Epithelial cell of proximal tubule (primary cell): ENCODE results near the gene ZBTB43. TPM values are rescaled to one million over a fixed set of nuclear protein-coding genes. Genes with fewer than 3 reads are reported as not detected.

Experiments
- DNase-seq: peaks from one replicate; pipeline ENCODE4 v3.0.0-alpha.2; 2011; ENCODE audit warnings: low read depth
- H3K4me3 ChIP-seq: 2 replicates; pipeline ENCODE4 v1.5.1; 2011; ENCODE audit warnings: low read depth, mild to moderate bottlenecking, low read length
- CTCF ChIP-seq: conservative IDR thresholded peaks from 2 replicates; pipeline ENCODE4 v1.5.1; 2012; ENCODE audit warnings: low read depth, mild to moderate bottlenecking, low read length
- total RNA-seq: library from RNA; depleted of rRNA; stranded (reverse); fragments of >200 nt; gene quantifications from 2 replicates; pipeline ENCODE4 v1.2.3, GENCODE V29; 2015

Gene ZBTB43
- total RNA-seq, 1 donor from 2014 or later, result 4.3 TPM

GRCh38 chr9:126885131-126885641 is 80.3 kb downstream of the ZBTB43 start:
- no peak for TF ChIP-seq CTCF
- DNase-seq, result peak; percentile 31
- H3K4me3 ChIP-seq, result no peak overlapping the region

- no peak overlapping the region for H3K4me3 ChIP-seq
- no peak for DNase-seq
- no peak for TF ChIP-seq CTCF
Observed at GRCh38 chr9:126886034-126886822, 81.4 kb downstream of the ZBTB43 start.

GRCh38 chr9:126886897-126887296 is 82.1 kb downstream of the ZBTB43 start:
- H3K4me3 ChIP-seq, result no peak overlapping the region
- DNase-seq, result no peak
- no peak for TF ChIP-seq CTCF

Other genes starting within 250 kb of the ZBTB43 start
- gene LMX1B, start 191.1 kb upstream of the ZBTB43 start, total RNA-seq, result 0.07 and 0.52 TPM in 2 replicates
- 3.6 and 6.5 TPM in 2 replicates for gene ZBTB34, start 55.6 kb downstream of the ZBTB43 start, total RNA-seq
- gene RALGPS1, start 109.7 kb downstream of the ZBTB43 start, total RNA-seq, result 2.6 and 4.0 TPM in 2 replicates